ENCODE measurements around the gene BCL6B. TPM values are rescaled to one million over a fixed set of nuclear protein-coding genes. Genes with fewer than 3 reads are reported as not detected.
"Not testable (repeated sequence)": the region's sequence is repeated elsewhere in the genome, so short reads cannot be mapped to it uniquely, and the experiment has no call there.

The BCL6B gene
- total RNA-seq, 1 experiment from 2014 or later: 0.58 TPM

GRCh38 chr17:7047566-7047965 lies 24.7 kb downstream of the BCL6B start:
- CTCF ChIA-PET: interaction anchor here (0.6 kb wide), 1 partner anchor 57 kb away, joined by 7 read pairs; no protein-coding TSS in a partner anchor

GRCh38 chr17:7048968-7049367 lies 26.1 kb downstream of the BCL6B start:
- no TSS peak for BruUV-seq (replicated peaks)
- POLR2A ChIA-PET (ENCODE audit: low non-redundant PET): no interaction called here
- H3K27me3 ChIP-seq (replicated peaks; ENCODE audit: insufficient read depth, low read depth, low read length, poor library complexity): no peaks in the 10 kb centered on the region
- DNase-seq (ENCODE audit: low spot score): no peak
- CTCF ChIA-PET: interaction anchor here (1.4 kb wide), 1 partner anchor 84 kb away, joined by 6 read pairs; no protein-coding TSS in a partner anchor
- peaks cover 10% of the 10 kb centered on the region for H3K4me1 ChIP-seq (ENCODE audit: insufficient read depth, low read length, poor library complexity, severe bottlenecking)
- H3K9me3 ChIP-seq (ENCODE audit: low read depth, low read length, poor library complexity, severe bottlenecking): no peaks in the 10 kb centered on the region
- intact Hi-C loops (cut with micrococcal nuclease; ENCODE audit: unreplicated experiment): loop anchor here (5.0 to 10.0 kb wide), 2 partner anchors 298 to 636 kb away; partner anchors contain the start of genes TP53 and WRAP53
- TF ChIP-seq, protein P1, sequence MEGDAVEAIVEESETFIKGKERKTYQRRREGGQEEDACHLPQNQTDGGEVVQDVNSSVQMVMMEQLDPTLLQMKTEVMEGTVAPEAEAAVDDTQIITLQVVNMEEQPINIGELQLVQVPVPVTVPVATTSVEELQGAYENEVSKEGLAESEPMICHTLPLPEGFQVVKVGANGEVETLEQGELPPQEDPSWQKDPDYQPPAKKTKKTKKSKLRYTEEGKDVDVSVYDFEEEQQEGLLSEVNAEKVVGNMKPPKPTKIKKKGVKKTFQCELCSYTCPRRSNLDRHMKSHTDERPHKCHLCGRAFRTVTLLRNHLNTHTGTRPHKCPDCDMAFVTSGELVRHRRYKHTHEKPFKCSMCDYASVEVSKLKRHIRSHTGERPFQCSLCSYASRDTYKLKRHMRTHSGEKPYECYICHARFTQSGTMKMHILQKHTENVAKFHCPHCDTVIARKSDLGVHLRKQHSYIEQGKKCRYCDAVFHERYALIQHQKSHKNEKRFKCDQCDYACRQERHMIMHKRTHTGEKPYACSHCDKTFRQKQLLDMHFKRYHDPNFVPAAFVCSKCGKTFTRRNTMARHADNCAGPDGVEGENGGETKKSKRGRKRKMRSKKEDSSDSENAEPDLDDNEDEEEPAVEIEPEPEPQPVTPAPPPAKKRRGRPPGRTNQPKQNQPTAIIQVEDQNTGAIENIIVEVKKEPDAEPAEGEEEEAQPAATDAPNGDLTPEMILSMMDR (conservative IDR thresholded peaks at IDR 0.05; ENCODE audit: low read depth, low read length): no peak
- no peak for TF ChIP-seq EZH2 (IDR thresholded peaks at IDR 0.05; ENCODE audit: borderline replicate concordance, low read depth, low read length, poor library complexity, severe bottlenecking)
- no peak overlapping the region for H3K4me3 ChIP-seq (ENCODE audit: low read depth, low read length, poor library complexity, severe bottlenecking)
- H3K27ac ChIP-seq (ENCODE audit: low read depth, low read length, poor library complexity, severe bottlenecking): no peak overlapping the region
- H3K36me3 ChIP-seq (ENCODE audit: insufficient read depth, low read length, poor library complexity, severe bottlenecking): no peaks in the 10 kb centered on the region

More at GRCh38 chr17:7047566-7047965, 24.7 kb downstream of the BCL6B start:
- intact Hi-C loops (cut with micrococcal nuclease; ENCODE audit: unreplicated experiment): loop anchor here (2.0 to 10.0 kb wide), 3 partner anchors 249 to 637 kb away; partner anchors contain the start of genes TP53 and WRAP53
- POLR2A ChIA-PET (ENCODE audit: low non-redundant PET): interaction anchor here (0.6 kb wide), 1 partner anchor 334 kb away, joined by 5 read pairs; no protein-coding TSS in a partner anchor
- H3K27ac ChIP-seq (ENCODE audit: low read depth, low read length, poor library complexity, severe bottlenecking): no peak overlapping the region
- BruUV-seq (replicated peaks): no TSS peak
- H3K36me3 ChIP-seq (ENCODE audit: insufficient read depth, low read length, poor library complexity, severe bottlenecking): no peaks in the 10 kb centered on the region
- H3K4me1 ChIP-seq (ENCODE audit: insufficient read depth, low read length, poor library complexity, severe bottlenecking): peaks cover 20% of the 10 kb centered on the region
- H3K4me3 ChIP-seq (ENCODE audit: low read depth, low read length, poor library complexity, severe bottlenecking): no peak overlapping the region
- H3K27me3 ChIP-seq (replicated peaks; ENCODE audit: insufficient read depth, low read depth, low read length, poor library complexity): no peaks in the 10 kb centered on the region
- TF ChIP-seq, protein P1 (conservative IDR thresholded peaks at IDR 0.05; ENCODE audit: low read depth, low read length): no peak
- TF ChIP-seq EZH2 (IDR thresholded peaks at IDR 0.05; ENCODE audit: borderline replicate concordance, low read depth, low read length, poor library complexity, severe bottlenecking): no peak
- DNase-seq (ENCODE audit: low spot score): no peak
- H3K9me3 ChIP-seq (ENCODE audit: low read depth, low read length, poor library complexity, severe bottlenecking): no peaks in the 10 kb centered on the region

- CTCF ChIA-PET: interaction anchor here (0.6 to 0.7 kb wide), 2 partner anchors 80 to 86 kb away, joined by 5 to 12 read pairs; no protein-coding TSS in a partner anchor
Measured at GRCh38 chr17:7050583-7050982, 27.7 kb downstream of the BCL6B start.

DNA sequence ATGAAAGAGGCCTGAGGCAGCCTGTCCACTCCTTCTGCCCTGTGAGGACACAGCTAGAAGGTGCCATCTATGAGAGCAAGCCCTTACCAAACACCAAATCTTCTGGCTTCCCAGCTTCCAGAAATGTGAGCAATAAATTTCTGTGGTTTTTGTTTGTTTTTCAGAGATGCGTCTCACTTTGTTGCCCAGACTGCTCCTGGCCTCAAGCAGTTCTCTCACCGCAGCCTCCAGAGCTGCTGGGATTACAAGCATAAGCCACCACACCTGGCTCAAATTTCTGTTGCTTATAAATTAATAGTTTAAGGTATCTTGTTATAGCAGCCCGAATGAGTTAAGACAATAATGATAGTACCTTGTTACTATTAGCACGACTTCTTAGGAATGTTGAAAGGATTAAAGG lies 33.5 kb downstream of the BCL6B start:
- Histone ChIP-seq H3K4me1 (ENCODE audit: insufficient read depth, low read length, poor library complexity, severe bottlenecking) (no peaks in the 10 kb centered on the region), H3K36me3 (ENCODE audit: insufficient read depth, low read length, poor library complexity, severe bottlenecking) (no peaks in the 10 kb centered on the region), H3K27ac (ENCODE audit: low read depth, low read length, poor library complexity, severe bottlenecking) (no peak overlapping the region), H3K27me3 (replicated peaks; ENCODE audit: insufficient read depth, low read depth, low read length, poor library complexity) (no peaks in the 10 kb centered on the region), H3K9me3 (ENCODE audit: low read depth, low read length, poor library complexity, severe bottlenecking) (no peaks in the 10 kb centered on the region), H3K4me3 (ENCODE audit: low read depth, low read length, poor library complexity, severe bottlenecking) (no peak overlapping the region)
- intact Hi-C loops (cut with micrococcal nuclease; ENCODE audit: unreplicated experiment): no loop called here
- DNase-seq (ENCODE audit: low spot score): no peak
- no TSS peak for BruUV-seq (replicated peaks)
- ChIA-PET CTCF (interaction anchor here (0.5 kb wide), 1 partner anchor 146 kb away, joined by 13 read pairs; no protein-coding TSS in a partner anchor), POLR2A (ENCODE audit: low non-redundant PET) (no interaction called here)
- TF ChIP-seq, protein P1 (conservative IDR thresholded peaks at IDR 0.05; ENCODE audit: low read depth, low read length): no peak
- TF ChIP-seq EZH2 (IDR thresholded peaks at IDR 0.05; ENCODE audit: borderline replicate concordance, low read depth, low read length, poor library complexity, severe bottlenecking): no peak

More at GRCh38 chr17:7050583-7050982, 27.7 kb downstream of the BCL6B start:
- intact Hi-C loops (cut with micrococcal nuclease; ENCODE audit: unreplicated experiment); H3K9me3 ChIP-seq (ENCODE audit: low read depth, low read length, poor library complexity, severe bottlenecking); H3K4me1 ChIP-seq (ENCODE audit: insufficient read depth, low read length, poor library complexity, severe bottlenecking); H3K36me3 ChIP-seq (ENCODE audit: insufficient read depth, low read length, poor library complexity, severe bottlenecking); H3K27ac ChIP-seq (ENCODE audit: low read depth, low read length, poor library complexity, severe bottlenecking); DNase-seq (ENCODE audit: low spot score); H3K4me3 ChIP-seq (ENCODE audit: low read depth, low read length, poor library complexity, severe bottlenecking); POLR2A ChIA-PET (ENCODE audit: low non-redundant PET); BruUV-seq (replicated peaks); H3K27me3 ChIP-seq (replicated peaks; ENCODE audit: insufficient read depth, low read depth, low read length, poor library complexity): not testable (repeated sequence)

Data from A673 (cell line).